CMK (cell line): ENCODE data around the gene ANTKMT.
"Not testable (repeated sequence)": the region's sequence is repeated elsewhere in the genome, so short reads cannot be mapped to it uniquely, and the experiment has no call there.

ENCODE experiments used
- DNase-seq: peaks from one replicate; pipeline ENCODE4 v3.0.0-alpha.2; 2010; ENCODE audit warnings: low read depth

The ANTKMT gene

GRCh38 chr16:743794-744500 lies 23.0 kb downstream of the ANTKMT start:
- no peak for DNase-seq

- no peak for DNase-seq
Observed at GRCh38 chr16:745739-746138, 24.8 kb downstream of the ANTKMT start.

- no peak for DNase-seq
Observed at GRCh38 chr16:746637-747036, 25.7 kb downstream of the ANTKMT start.

GRCh38 chr16:747978-748746 lies 27.2 kb downstream of the ANTKMT start:
- no peak for DNase-seq

- no peak for DNase-seq
Observed at GRCh38 chr16:749010-749409, 28.1 kb downstream of the ANTKMT start.

- no peak for DNase-seq
Observed at GRCh38 chr16:750485-750884, 29.5 kb downstream of the ANTKMT start.

- DNase-seq = no peak
Observed at GRCh38 chr16:751152-752006, 30.4 kb downstream of the ANTKMT start.

GRCh38 chr16:752007-752312 lies 31.0 kb downstream of the ANTKMT start:
- no peak for DNase-seq

GRCh38 chr16:754121-754607 lies 33.2 kb downstream of the ANTKMT start:
- not testable (repeated sequence) for DNase-seq

- no peak for DNase-seq
Observed at GRCh38 chr16:754656-755055, 33.7 kb downstream of the ANTKMT start.

- no peak for DNase-seq
Observed at GRCh38 chr16:756428-756827, 35.5 kb downstream of the ANTKMT start.

- no peak for DNase-seq
Observed at GRCh38 chr16:759110-759910, 38.4 kb downstream of the ANTKMT start.

GRCh38 chr16:760065-760464 lies 39.1 kb downstream of the ANTKMT start:
- DNase-seq = no peak

GRCh38 chr16:760545-761343 lies 39.8 kb downstream of the ANTKMT start, which contains the start of gene MSLN:
Gene MSLN, plus strand, starts transcription at chr16:760734. Its CDS starts 1,947 bp downstream, at chr16:762681.
- no peak for DNase-seq

GRCh38 chr16:761625-762513 lies 40.9 kb downstream of the ANTKMT start:
- no peak for DNase-seq

GRCh38 chr16:762595-763268 lies 41.8 kb downstream of the ANTKMT start:
- no peak for DNase-seq

- DNase-seq = no peak
Observed at GRCh38 chr16:763369-764183, 42.6 kb downstream of the ANTKMT start.

- no peak for DNase-seq
Observed at GRCh38 chr16:764184-764750, 43.3 kb downstream of the ANTKMT start.
